ENCODE data around the gene MED29.

The MED29 gene

DNA sequence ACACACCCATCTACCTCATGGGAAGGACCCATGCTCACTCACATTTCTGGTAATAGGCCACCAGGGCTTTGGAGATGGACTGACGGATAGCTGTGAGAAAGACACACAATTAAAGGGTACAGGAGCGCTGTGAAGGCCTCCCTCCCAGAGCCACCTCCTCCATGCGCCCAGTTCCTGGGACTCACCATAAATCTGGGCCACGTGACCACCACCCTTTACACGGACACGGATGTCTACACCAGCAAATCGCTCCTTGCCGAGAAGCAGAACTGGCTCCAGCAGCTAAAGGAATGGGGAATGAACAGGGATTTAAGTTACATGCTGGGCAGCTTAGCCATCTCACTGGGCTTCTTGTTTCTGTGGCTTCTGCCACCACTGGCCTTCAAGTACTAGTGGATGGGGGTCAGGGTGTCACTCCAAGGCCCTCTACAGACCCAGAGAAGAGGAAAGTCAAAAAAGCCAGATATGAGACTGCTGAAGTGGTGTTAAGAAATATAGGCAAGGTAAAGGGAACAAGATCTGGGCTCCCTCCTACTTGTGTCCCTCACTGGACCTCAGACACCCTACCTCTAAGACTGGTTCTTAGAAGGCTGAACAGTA is 42.4 kb downstream of the MED29 start:
- peak; percentile 6 for DNase-seq

DNA sequence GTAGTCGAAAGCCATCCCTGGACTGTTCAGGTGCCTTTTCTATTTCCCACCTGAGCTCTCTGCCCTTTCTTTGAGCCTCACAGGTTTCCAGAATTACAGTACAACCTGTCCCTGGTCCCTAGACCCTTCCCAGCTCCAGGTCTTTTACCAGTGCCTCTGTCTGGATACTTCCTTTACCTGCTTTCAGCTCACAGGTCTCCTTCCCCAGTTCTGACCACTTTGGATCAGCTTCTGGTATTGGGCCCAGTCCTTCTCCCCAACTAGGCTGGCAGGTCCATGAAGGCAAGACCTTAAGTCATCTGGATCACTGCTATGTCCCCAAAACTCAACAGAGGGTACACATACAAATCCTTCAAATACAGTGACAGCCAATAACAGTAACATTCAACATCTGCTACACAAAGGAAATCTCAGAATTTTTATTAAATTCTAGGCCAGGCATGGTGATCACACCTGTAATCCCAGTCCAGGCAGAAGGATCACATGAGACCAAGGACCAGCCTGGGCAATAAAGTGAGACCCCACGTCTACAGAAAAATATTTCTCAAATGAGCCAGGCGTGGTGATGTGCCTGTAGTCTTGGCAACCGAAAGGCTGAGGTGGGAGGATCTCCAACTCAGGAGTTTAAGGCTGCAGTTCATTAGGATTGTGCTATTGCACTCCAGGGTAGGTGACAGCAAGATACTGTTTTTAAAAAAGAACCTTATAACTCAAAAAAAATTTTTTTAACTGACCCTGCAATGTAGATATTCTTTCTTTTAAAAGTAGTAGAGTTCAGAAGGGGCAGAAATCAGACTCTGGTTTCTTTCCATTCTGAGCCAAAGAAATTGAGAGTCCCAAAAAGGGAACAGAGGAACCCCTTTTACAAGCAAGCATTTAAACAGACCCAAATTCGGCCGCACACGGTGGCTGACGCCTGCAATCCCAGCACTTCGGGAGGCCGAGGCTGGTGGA is 43.2 kb downstream of the MED29 start:
- peak; percentile 19 for DNase-seq

DNA sequence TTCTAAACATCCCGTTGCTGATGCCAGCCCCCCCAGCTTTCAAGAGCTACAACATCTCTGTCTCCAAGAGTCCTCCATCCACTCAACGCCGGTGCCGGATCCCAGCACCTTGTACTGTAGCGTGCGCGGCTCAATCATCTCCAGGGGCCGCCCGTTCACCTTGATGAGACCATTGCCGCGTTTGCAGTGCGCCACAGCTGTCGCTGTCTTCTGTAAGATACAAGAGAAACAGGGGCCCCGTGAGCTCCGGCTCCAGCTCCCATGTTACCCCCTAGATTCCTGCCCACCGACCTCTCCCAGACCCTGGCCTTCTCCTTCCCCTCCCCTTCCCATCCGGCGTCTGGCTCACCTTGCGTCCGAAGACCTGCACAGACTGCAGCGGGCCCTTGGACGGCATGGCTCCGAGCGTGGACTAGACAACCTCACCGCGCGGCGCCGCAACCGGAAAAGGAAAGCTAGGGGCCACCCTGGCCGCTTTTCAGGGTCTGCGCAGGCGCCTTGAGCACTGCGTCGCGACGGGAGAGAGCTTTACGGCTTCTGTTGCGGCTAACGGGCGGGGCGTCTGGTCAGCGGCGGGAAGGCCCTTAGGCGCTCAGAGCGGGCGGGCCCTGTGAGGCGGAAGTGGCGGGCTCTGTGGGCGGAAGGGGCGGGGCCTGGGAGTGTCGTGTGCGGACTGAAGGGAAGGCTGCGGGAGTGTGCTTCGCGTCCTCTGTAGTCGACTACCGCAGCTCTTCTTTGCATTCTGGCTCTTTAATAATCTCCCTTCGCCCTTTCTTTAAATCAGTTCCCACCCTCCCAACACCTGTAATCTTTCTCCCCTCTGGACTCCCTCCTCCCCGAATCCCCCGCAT is 44.5 kb downstream of the MED29 start, which contains the start of gene RPS16:
RPS16 (minus strand) TSS at position 451 of the 851 bp plus-strand sequence; CDS start at position 397, 54 bp downstream.
- DNase-seq, result peak; percentile 99

DNA sequence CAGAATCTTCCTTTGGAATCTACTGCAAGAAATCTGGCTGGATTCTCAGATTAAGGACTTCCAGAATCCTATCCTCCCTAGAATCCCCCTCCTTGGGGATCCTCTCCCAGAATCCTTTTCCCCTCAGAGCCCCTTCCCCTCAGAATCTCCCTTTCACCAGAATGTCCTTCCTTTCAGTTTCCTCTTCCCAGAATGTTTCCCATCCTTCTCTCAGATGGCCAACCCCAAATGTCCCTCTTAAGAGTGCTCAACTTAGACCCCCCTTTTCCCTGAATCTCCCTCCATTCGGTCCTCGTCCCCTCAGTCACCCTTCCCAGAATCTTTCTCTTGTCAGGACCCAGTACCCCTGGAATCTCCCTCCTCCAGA is 45.2 kb downstream of the MED29 start:
- no peak for DNase-seq

DNA sequence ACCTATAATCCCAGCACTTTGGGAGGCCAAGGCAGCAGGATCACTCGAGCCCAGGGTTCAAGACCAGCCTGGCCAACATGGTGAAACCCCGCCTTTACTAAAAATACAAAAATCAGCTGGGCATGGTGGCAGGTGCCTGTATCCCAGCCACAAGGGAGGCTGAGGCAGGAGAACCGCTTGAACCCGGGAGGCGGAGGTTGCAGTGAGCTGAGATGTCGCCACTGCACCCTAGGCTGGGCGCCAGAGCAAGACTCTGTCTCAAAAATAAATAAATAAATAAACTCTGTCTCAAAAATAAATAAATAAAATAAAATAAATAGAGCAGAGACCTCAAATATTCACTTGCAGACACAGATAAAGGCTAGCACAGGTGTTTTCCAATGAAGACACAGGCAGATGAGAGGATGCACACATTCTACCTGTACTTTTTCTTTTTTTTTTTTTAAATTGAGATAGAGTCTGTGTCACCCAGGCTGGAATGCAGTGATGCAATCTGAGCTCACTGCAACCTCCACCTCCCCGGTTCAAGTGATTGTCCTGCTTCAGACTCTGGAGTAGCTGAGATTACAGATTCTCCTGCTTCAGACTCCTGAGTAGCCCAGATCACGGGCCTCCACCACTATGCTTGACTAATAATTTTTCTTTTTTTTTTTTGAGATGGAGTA is 47.2 kb downstream of the MED29 start:
- DNase-seq, result no peak

DNA sequence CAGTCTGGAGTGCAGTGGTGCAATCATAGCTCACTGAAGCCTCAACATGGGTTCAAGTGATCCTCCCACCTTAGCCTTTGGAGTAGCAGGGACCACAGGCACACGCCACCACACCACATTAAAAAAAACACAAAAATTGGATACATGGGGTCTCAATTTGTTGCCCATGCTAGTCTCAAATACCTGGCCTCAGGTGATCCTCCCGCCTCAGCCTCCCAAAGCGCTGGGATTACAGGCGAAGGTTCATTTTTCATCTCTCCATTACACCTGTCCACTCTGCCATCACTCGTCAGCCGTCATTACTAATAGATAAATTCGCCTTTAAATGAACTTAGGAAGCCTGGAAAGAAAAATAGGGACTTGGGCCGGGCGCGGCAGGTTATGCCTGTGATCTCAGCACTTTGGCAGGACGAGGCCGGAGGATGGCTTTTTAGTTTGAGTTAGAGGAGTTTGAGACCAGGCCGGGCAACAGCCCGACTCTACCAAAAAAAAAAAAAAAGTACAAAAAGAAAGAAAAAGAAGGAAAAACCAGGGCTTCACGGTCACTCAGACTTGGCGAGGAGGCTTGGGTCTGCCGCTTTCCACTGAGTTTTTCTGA is 53.5 kb downstream of the MED29 start:
- no peak for DNase-seq

DNA sequence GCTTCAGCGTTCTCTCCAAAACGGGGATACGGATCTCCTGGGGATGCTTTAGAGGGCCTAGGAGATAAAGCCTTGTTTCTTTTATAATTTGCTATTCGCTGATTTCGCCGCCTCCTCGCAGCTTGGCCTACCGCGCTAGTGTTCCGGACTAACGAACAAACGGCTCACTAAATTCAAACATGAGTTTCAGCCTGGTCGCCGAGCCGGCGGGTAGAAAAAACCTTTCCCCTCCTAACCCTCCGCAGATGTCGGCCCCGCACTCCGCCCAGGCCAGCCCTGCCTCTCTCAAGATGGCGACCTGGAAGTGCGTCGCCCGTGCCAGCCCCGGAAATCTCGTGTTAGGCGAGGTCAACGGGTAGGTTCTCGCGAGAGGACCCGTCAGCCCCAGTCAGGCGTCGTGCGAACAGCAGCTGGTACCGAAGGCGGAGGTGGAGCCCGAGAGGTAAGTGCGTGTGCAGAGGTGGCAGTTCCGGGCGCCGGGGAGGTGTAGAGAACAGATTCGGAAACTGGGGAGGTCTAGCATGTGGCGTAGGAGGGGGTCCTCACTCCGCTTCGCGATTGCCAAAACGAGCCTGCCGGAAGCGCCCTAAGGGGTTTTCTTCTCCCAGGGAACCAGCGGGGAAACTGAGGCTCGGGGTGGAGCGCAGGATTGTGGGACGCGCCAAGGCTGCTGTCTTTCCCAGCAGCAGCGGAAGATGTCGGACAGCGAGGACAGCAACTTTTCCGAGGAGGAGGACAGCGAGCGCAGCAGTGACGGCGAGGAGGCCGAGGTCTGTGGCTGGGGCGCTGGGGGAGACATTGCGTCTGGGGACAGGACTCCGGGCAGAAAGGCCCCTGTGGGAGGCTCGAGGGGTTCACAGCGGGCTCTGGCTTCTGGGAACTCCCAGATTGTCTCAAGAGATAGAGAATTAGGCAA is 54.3 kb downstream of the MED29 start, which contains the start of gene SUPT5H:
SUPT5H (plus strand) TSS at position 387 of the 916 bp plus-strand sequence; CDS start at position 696, 309 bp downstream.
- DNase-seq, result peak; percentile 99

DNA sequence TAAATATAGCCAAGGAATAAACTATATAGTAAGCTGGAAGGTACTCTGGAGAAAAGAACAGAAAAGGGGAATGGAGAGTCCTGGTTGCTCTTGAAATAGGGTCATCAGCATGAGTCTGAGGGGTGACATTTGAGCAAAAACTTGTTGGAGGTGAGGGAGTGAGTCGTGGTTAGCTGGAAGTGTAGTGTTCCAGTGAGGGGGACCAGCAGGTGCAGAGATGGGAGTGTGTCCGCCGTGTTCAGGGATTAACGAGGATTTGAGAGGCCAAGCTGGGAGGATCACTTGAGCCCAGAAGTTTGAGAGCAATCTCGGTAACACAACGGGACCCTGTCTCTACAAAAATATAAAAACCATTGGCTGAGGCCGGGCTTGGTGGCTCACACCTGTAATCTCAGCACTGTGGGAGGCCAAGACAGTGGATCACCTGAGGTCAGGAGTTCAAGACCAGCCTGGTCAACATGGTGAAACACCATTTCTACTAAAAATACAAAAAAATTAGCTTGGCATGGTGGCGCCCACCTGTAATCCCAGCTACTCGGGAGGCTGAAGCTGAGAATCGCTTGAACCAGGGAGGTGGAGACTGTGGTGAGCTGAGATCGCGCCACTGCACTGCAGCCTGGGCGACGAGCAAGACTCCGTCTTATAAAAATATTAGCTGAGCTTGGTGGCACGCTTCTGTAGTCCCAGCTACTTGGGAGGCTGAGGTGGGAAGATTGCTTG is 55.3 kb downstream of the MED29 start:
- no peak for DNase-seq

DNA sequence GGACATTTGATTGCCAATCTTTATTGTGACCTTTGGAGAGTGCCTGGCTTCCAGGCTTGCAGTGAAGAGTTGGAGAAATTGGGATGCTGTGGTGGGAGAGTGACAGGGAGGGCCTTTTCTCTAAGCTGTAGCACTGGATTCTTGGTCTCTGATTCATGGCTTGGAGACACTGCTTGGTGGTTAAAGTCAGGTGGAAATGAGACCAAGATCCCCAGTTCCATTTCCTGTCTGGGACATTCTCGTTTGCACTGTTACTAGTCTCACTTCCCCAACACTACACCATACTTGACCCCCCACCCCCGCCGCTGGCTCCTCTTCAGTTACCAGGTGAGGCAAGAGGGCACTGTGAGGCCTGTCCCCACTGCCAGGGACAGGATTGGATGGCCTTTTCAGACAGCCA is 57.1 kb downstream of the MED29 start:
- no peak for DNase-seq

DNA sequence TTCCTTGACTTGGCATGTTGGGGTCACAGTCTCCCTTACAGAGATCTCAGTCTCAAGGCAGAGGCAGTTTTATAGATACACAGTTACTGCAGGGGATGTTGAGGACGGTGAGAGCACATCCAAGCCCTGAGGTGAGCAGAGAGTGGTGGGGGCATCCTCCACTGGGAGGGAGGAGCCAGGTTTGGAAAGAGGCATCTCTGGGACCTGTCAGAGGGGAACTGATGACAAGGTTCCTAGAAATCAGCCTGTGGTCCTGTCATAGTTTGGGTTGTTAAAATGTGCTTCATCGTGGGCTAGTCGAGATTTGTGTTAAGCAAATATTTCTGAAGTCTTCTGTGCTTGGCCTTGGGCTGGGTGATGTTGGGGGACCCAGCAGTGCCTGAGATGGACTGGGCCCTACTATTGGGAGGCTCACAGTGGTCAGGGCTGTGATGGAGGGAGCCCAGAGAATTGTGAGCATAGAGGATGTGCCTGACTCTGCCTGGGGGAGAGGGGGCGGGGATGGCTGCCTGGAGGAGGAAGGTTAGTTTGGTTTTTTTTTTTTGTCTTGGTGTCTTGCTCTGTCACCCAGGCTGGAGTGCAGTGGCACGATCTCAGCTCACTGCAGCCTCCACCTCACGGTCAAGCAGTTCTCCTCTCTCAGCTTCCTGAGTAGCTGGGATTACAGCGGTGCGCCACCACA is 58.1 kb downstream of the MED29 start:
- no peak for DNase-seq
